Stomach smooth muscle (tissue), 2 donors: ENCODE data around the gene CHID1.

Experiments used
- H3K27ac ChIP-seq: one replicate; pipeline ENCODE4 v1.7.0; 2013; ENCODE audit warnings: mild to moderate bottlenecking, low read length, inconsistent platforms
- H3K27me3 ChIP-seq, 2 donors: one replicate each; pipeline ENCODE4 v1.7.0; 2013; ENCODE audit warnings: low read length in 2 of 2; ENCODE audit not compliant: insufficient read depth in 2 of 2, control insufficient read depth in 1 of 2
- H3K36me3 ChIP-seq, 2 donors: one replicate each; pipeline ENCODE4 v1.7.0; 2013; ENCODE audit warnings: low read length in 2 of 2; ENCODE audit not compliant: control insufficient read depth in 2 of 2, insufficient read depth in 2 of 2
- H3K4me1 ChIP-seq: one replicate; pipeline ENCODE4 v1.7.0; 2013; ENCODE audit warnings: low read length; ENCODE audit not compliant: control insufficient read depth, insufficient read depth
- H3K4me3 ChIP-seq, 2 donors: one replicate each; pipeline ENCODE4 v1.7.0; 2013; ENCODE audit warnings: low read length in 2 of 2
- H3K9ac ChIP-seq, 2 donors: one replicate each; pipeline ENCODE4 v1.7.0; 2013; ENCODE audit warnings: low read length in 2 of 2, mild to moderate bottlenecking in 1 of 2
- H3K9me3 ChIP-seq, 2 donors: one replicate each; pipeline ENCODE4 v1.7.0; 2013; ENCODE audit warnings: low read length in 2 of 2; ENCODE audit not compliant: control insufficient read depth in 2 of 2
- donor health status: healthy.
- donor health status: Pancreatic carcinoma.

The CHID1 gene

GRCh38 chr11:839875-840617 lies 70.6 kb downstream of the CHID1 start:
- H3K4me1 ChIP-seq, result peaks cover 47% of the 10 kb centered on the region

DNA sequence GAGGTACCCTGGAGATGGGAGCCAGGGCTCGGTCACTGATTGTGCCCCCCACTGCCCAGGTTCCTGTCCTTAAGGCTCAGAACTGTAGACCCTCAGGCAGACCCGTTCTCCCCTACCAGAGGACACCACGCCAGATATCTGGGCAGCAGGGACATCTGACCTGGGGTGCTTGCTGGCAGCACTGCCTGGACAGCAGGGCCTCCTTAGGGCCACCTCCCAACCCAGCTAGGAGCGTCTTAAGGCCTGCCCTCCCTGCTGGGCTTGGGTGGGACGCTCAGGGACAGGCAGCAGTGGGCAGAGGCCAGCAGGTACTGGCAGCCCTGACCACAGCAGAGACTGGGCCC lies 71.4 kb downstream of the CHID1 start:
- no peaks in the 10 kb centered on the region for H3K9me3 ChIP-seq
- H3K4me1 ChIP-seq, result peaks cover 48% of the 10 kb centered on the region
- H3K36me3 ChIP-seq, result peaks cover 13 to 35% of the 10 kb centered on the region in 2 donors
- no peak overlapping the region for H3K9ac ChIP-seq
- no peak overlapping the region for H3K4me3 ChIP-seq
- no peaks in the 10 kb centered on the region for H3K27me3 ChIP-seq
- H3K27ac ChIP-seq, result no peak overlapping the region

More at GRCh38 chr11:839875-840617, 70.6 kb downstream of the CHID1 start:
- no peak overlapping the region for H3K4me3 ChIP-seq
- H3K27me3 ChIP-seq, result no peaks in the 10 kb centered on the region
- H3K27ac ChIP-seq, result no peak overlapping the region
- no peaks in the 10 kb centered on the region for H3K9me3 ChIP-seq
- no peak overlapping the region for H3K9ac ChIP-seq
- H3K36me3 ChIP-seq, result peaks cover 13 to 35% of the 10 kb centered on the region in 2 donors

- Histone ChIP-seq H3K9ac (no peak overlapping the region), H3K4me1 (peaks cover 48% of the 10 kb centered on the region), H3K9me3 (no peaks in the 10 kb centered on the region), H3K27ac (no peak overlapping the region), H3K4me3 (no peak overlapping the region), H3K27me3 (no peaks in the 10 kb centered on the region), H3K36me3 (peaks cover 13 to 35% of the 10 kb centered on the region in 2 donors)
Measured at GRCh38 chr11:838441-839279, 72.0 kb downstream of the CHID1 start.

- Histone ChIP-seq H3K4me1 (peaks cover 46% of the 10 kb centered on the region), H3K27ac (no peak overlapping the region), H3K4me3 (no peak overlapping the region), H3K9me3 (no peaks in the 10 kb centered on the region), H3K27me3 (no peaks in the 10 kb centered on the region), H3K9ac (no peak overlapping the region), H3K36me3 (peaks cover 13 to 35% of the 10 kb centered on the region in 2 donors)
Measured at GRCh38 chr11:837990-838307, 72.7 kb downstream of the CHID1 start.

DNA sequence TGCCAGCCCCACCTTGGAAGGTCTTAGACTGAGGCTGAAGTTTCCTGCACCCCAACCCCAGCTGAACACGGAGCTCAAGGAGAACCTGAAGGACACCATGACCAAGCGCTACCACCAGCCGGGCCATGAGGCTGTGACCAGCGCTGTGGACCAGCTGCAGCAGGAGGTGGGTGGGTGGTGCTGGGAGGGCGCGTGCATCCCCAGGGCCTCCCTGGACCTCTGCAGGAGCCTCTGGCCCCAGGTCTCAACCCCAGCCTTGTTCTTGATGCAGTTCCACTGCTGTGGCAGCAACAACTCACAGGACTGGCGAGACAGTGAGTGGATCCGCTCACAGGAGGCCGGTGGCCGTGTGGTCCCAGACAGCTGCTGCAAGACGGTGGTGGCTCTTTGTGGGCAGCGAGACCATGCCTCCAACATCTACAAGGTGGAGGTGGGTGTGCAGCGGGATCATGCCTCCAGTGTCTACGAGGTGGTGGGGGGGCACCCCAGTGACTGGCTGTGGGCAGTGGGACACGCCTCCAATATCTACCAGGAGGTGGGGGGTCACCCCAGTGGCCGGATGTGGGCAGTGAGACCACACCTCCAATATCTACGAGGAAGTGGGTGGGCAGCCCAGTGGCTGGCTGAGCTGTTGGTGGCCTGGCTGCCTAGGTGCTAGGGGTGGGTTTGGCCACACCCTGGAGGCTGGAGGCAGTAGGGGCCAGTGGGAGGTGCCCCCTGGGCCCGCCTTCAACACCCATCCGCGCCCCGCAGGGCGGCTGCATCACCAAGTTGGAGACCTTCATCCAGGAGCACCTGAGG lies 73.2 kb downstream of the CHID1 start:
- Histone ChIP-seq H3K27me3 (peaks cover 0 to 1% of the 10 kb centered on the region in 2 donors), H3K27ac (no peak overlapping the region), H3K9me3 (no peaks in the 10 kb centered on the region), H3K4me1 (peaks cover 49% of the 10 kb centered on the region), H3K9ac (no peak overlapping the region), H3K4me3 (no peak overlapping the region), H3K36me3 (peaks cover 13 to 35% of the 10 kb centered on the region in 2 donors)

DNA sequence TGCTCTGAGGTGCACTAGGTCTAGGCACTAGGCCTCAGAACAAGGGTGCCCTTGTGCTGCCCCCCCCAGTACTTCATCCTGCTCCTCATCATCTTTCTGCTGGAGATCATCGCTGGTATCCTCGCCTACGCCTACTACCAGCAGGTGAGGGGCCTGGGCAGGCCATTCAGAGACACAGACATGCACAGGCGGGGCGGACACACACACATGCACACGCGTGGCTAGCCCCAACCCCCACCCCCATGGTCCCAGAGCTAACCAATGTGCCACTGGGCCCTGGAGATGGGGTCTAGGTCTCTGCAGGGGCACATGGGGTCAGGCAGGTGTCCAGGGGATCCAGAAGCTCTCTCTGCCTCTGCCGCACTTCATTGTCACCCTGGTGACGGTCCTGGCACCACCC lies 73.9 kb downstream of the CHID1 start:
- peaks cover 13 to 35% of the 10 kb centered on the region in 2 donors for H3K36me3 ChIP-seq
- no peaks in the 10 kb centered on the region for H3K9me3 ChIP-seq
- H3K4me3 ChIP-seq, result no peak overlapping the region
- H3K27me3 ChIP-seq, result peaks cover 1 to 8% of the 10 kb centered on the region in 2 donors
- H3K9ac ChIP-seq, result no peak overlapping the region
- H3K4me1 ChIP-seq, result peaks cover 56% of the 10 kb centered on the region
- no peak overlapping the region for H3K27ac ChIP-seq

- Histone ChIP-seq H3K27ac (no peak overlapping the region), H3K4me3 (no peak overlapping the region), H3K9me3 (no peaks in the 10 kb centered on the region), H3K36me3 (peaks cover 13 to 35% of the 10 kb centered on the region in 2 donors), H3K4me1 (peaks cover 57% of the 10 kb centered on the region), H3K9ac (no peak overlapping the region), H3K27me3 (peaks cover 5 to 12% of the 10 kb centered on the region in 2 donors)
Measured at GRCh38 chr11:836274-836673, 74.3 kb downstream of the CHID1 start.

- H3K27ac ChIP-seq, result peak overlapping the region; percentile 88
- H3K9ac ChIP-seq, result peak overlapping the region; percentile 60 to 82
- peak overlapping the region; percentile 78 to 81 for H3K4me3 ChIP-seq
- peaks cover 9 to 25% of the 10 kb centered on the region in 2 donors for H3K36me3 ChIP-seq
- H3K4me1 ChIP-seq, result peaks cover 58% of the 10 kb centered on the region
- peaks cover 19 to 29% of the 10 kb centered on the region in 2 donors for H3K27me3 ChIP-seq
- no peaks in the 10 kb centered on the region for H3K9me3 ChIP-seq
Measured at GRCh38 chr11:834371-835316, 76.0 kb downstream of the CHID1 start.

GRCh38 chr11:833849-834311 lies 76.7 kb downstream of the CHID1 start:
- Histone ChIP-seq H3K27me3 (peaks cover 27 to 36% of the 10 kb centered on the region in 2 donors), H3K36me3 (peaks cover 5 to 19% of the 10 kb centered on the region in 2 donors), H3K9ac (peak overlapping the region; percentile 78 to 82), H3K4me1 (peaks cover 63% of the 10 kb centered on the region), H3K4me3 (peak overlapping the region; percentile 78 to 81), H3K9me3 (no peaks in the 10 kb centered on the region), H3K27ac (peak overlapping the region; percentile 88)
